HCT116 (cell line): ENCODE measurements around the gene STRC. TPM values are rescaled to one million over a fixed set of nuclear protein-coding genes. Genes with fewer than 3 reads are reported as not detected.
"Not testable (repeated sequence)": the region's sequence is repeated elsewhere in the genome, so short reads cannot be mapped to it uniquely, and the experiment has no call there.

Source experiments
- ATAC-seq: fragments of 200-7000 bp; cut with Tn5 transposase; 2 replicates; pipeline ENCODE4 v1.9.1; 2020; ENCODE audit warnings: mild to moderate bottlenecking, moderate library complexity
- BruUV-seq: library from RNA; stranded (reverse); fragments of 400-500 nt; replicated peaks from 2 replicates; lab custom pipeline; 2021; lab: Mats Ljungman, UMichigan
- CTCF ChIA-PET: fragments of 300-600 bp; sonication (Branson Sonifier 250); formaldehyde crosslinking; loops from one replicate; lab custom pipeline; 2021; ENCODE audit warnings: antibody characterized with exemption; lab: Charles Lee
- POLR2A ChIA-PET: fragments of 300-600, 350-600 bp; sonication (Branson Sonifier 250); formaldehyde crosslinking; loops from one replicate; lab custom pipeline; 2021; ENCODE audit warnings: antibody characterized with exemption; lab: Charles Lee
- RAD21 ChIA-PET, 2 experiments: fragments of 300-600 bp; sonication (Branson Sonifier 250); formaldehyde crosslinking; loops; one replicate each; lab custom pipeline; 2023; ENCODE audit warnings: low total read pairs in 2 of 2; ENCODE audit not compliant: uncharacterized antibody in 2 of 2, unreplicated experiment in 2 of 2, low non-redundant PET in 1 of 2; lab: Charles Lee
- DNase-seq: peaks from one replicate; pipeline ENCODE4 v3.0.0-alpha.2; 2010; ENCODE audit warnings: low read depth, low spot score
- H2AFZ ChIP-seq: fragments of 200-600 bp; shearing (Covaris generic), sonication (generic); 2 replicates; pipeline ENCODE4 v1.6.1; 2017; ENCODE audit warnings: low read depth, mixed run types, mixed read lengths, antibody characterized with exemption, low read length; ENCODE audit not compliant: poor library complexity, severe bottlenecking
- H3K27ac ChIP-seq: 2 replicates; pipeline ENCODE4 v1.5.1; 2012; ENCODE audit warnings: low read depth, low read length
- H3K27me3 ChIP-seq: fragments of 200-600 bp; sonication (generic); 2 replicates; pipeline ENCODE4 v1.6.1; 2016; ENCODE audit warnings: mixed run types, low read length, mixed read lengths; ENCODE audit not compliant: insufficient read depth
- H3K36me3 ChIP-seq, 2 experiments: fragments of 200-500 bp in 1 of 2; fragments of 200-600 bp in 1 of 2; sonication (Bioruptor generic) in 1 of 2; sonication (generic) in 1 of 2; 2 replicates each; pipeline versions ENCODE4 v1.5.1 to v1.6.1; 2014 to 2016; ENCODE audit warnings: low read length in 2 of 2, inconsistent platforms in 1 of 2, mixed read lengths in 1 of 2, mixed run types in 1 of 2; ENCODE audit not compliant: insufficient read depth in 2 of 2, control insufficient read depth in 1 of 2
- H3K4me1 ChIP-seq, 2 experiments: fragments of 200-600 bp in 1 of 2; sonication (generic) in 1 of 2; 2 replicates each; pipeline versions ENCODE4 v1.5.1 to v1.6.1; 2012 to 2017; ENCODE audit warnings: low read length in 2 of 2, inconsistent platforms in 1 of 2, mild to moderate bottlenecking in 1 of 2, mixed read lengths in 1 of 2, mixed run types in 1 of 2, moderate library complexity in 1 of 2; ENCODE audit not compliant: insufficient read depth in 2 of 2, control insufficient read depth in 1 of 2
- H3K4me2 ChIP-seq: fragments of 200-600 bp; sonication (generic); 2 replicates; pipeline ENCODE4 v1.6.1; 2017; ENCODE audit warnings: mixed run types, low read length, mixed read lengths
- H3K4me3 ChIP-seq, 2 experiments: fragments of 200-600 bp in 1 of 2; sonication (generic) in 1 of 2; replicated peaks in 1 of 2; 2 replicates each; pipeline ENCODE4 v1.5.1; 2011 to 2016; ENCODE audit warnings: low read length in 2 of 2, control low read depth in 1 of 2, low read depth in 1 of 2, mild to moderate bottlenecking in 1 of 2, mixed read lengths in 1 of 2, mixed run types in 1 of 2
- H3K79me2 ChIP-seq: fragments of 200-600 bp; sonication (generic); 2 replicates; pipeline ENCODE4 v1.6.1; 2017; ENCODE audit warnings: mild to moderate bottlenecking, mixed run types, low read length, moderate library complexity, mixed read lengths; ENCODE audit not compliant: insufficient read depth
- H3K9ac ChIP-seq: fragments of 200-600 bp; sonication (generic); 2 replicates; pipeline ENCODE4 v1.6.1; 2016; ENCODE audit warnings: low read length, mixed read lengths
- H3K9me2 ChIP-seq: fragments of 200-600 bp; sonication (generic), shearing (Covaris generic); 2 replicates; pipeline ENCODE4 v1.6.1; 2017; ENCODE audit warnings: mixed run types, mild to moderate bottlenecking, moderate library complexity; ENCODE audit not compliant: insufficient read depth
- H3K9me3 ChIP-seq, 2 experiments: fragments of 200-500 bp in 1 of 2; fragments of 200-600 bp in 1 of 2; sonication (Bioruptor generic) in 1 of 2; sonication (generic) in 1 of 2; 2 replicates each; pipeline ENCODE4 v1.6.1; 2014 to 2017; ENCODE audit warnings: low read length in 2 of 2, mixed read lengths in 2 of 2, inconsistent platforms in 1 of 2, low read depth in 1 of 2, mild to moderate bottlenecking in 1 of 2, mixed run types in 1 of 2, moderate library complexity in 1 of 2; ENCODE audit not compliant: control insufficient read depth in 1 of 2, insufficient read depth in 1 of 2
- H4K20me1 ChIP-seq: fragments of 200-600 bp; sonication (generic), shearing (Covaris generic); 2 replicates; pipeline ENCODE4 v1.6.1; 2017; ENCODE audit warnings: mixed run types, mild to moderate bottlenecking, moderate library complexity; ENCODE audit not compliant: insufficient read depth
- EZH2 ChIP-seq: fragments of 200-600 bp; sonication (generic); IDR thresholded peaks from 2 replicates; pipeline ENCODE4 v1.6.1; 2017; ENCODE audit warnings: antibody characterized with exemption, mixed run types
- YY1 ChIP-seq: IDR thresholded peaks from 2 replicates; pipeline ENCODE4 v1.6.1; 2011; ENCODE audit warnings: low read length, low read depth, moderate library complexity, mild to moderate bottlenecking; ENCODE audit not compliant: insufficient replicate concordance; ENCODE audit errors: extremely low read depth
- intact Hi-C: fragments of 100-400 bp; cut with micrococcal nuclease; formaldehyde crosslinking; loops from 2 replicates; pipeline ENCODE4 v1.10.0; 2022
- total RNA-seq: library from RNA; stranded (reverse); gene quantifications from one replicate; pipeline ENCODE4 v1.2.1, GENCODE V29; 2021; ENCODE audit not compliant: unreplicated experiment
- TF ChIP-seq, protein P1 (sequence below): IDR thresholded peaks from 2 replicates; pipeline ENCODE4 v1.6.1; 2012
- TF ChIP-seq, protein P2 (sequence below): IDR thresholded peaks from 2 replicates; pipeline ENCODE4 v1.6.1; 2012; ENCODE audit warnings: low read depth

The STRC gene
- total RNA-seq, 1 experiment from 2014 or later, result 0.91 TPM

DNA sequence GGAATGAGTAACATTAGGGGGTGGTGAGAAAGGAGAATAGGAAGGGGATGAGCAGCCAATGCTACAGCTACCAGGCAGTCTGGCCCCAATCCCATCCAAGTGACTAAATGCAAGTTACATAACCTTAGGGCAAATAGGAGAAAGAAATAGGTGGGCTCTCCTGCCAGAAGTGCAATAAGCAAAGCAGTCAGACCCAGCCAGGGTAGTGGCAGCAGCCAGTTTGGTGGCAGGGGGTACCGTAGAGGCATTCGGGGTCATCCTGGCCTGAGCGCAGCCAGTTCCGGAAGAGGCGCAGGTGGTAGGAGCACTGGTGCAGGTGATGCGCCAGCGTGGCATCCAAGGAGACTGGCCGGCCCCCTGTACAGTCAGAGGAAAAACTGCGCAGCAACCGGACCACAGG, 41.1 kb upstream of the STRC start:
- H3K79me2 ChIP-seq, H3K27me3 ChIP-seq, RAD21 ChIA-PET, H3K27ac ChIP-seq, H3K4me3 ChIP-seq, H3K9ac ChIP-seq, intact Hi-C loops, H3K4me1 ChIP-seq, ATAC-seq, BruUV-seq, DNase-seq, POLR2A ChIA-PET, H2AFZ ChIP-seq, H3K9me3 ChIP-seq, H4K20me1 ChIP-seq, H3K36me3 ChIP-seq, H3K4me2 ChIP-seq, CTCF ChIA-PET, H3K9me2 ChIP-seq: not testable (repeated sequence)

GRCh38 chr15:43649430-43649926, 30.9 kb upstream of the STRC start:
- intact Hi-C loops, H3K9me2 ChIP-seq, H3K36me3 ChIP-seq, H3K79me2 ChIP-seq, H3K9me3 ChIP-seq, H3K4me3 ChIP-seq, H3K27ac ChIP-seq, DNase-seq, ATAC-seq, H3K4me1 ChIP-seq, H4K20me1 ChIP-seq, H2AFZ ChIP-seq, CTCF ChIA-PET, H3K9ac ChIP-seq, RAD21 ChIA-PET, H3K27me3 ChIP-seq, BruUV-seq, POLR2A ChIA-PET, H3K4me2 ChIP-seq: not testable (repeated sequence)

DNA sequence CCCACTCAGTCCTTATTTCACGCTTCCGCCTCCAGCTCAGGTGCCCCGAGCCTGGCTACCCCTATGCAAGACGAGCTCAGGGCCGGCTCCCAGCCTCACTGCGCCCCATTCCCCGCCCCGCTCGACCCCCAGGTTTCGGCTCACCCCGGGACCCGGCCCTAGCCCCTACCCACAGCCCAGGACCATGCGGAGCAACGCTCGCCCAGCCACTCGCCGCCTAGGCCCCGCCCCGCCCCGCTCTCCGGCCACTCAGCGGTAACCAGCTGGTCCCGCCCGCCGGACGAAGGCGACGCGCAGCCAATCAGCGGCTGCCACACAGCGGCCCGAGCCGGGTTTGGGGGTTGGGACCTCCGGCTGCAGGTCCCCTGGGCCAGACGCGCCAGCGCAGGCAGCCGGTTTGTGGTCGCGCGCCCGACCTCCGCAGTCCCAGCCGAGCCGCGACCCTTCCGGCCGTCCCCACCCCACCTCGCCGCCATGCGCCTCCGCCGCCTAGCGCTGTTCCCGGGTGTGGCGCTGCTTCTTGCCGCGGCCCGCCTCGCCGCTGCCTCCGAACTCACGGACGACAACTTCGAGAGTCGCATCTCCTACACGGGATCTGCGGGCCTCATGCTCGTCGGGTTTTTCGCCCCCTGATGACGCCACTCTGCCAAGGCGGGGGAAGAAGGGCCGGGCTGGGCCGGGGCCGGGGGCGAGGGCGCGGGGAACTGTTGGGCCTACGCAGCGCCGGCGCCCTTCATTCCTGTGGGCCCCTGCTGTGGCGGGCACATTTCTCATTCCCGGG, 30.2 kb upstream of the STRC start, which contains the start of gene CATSPER2:
CATSPER2 (minus strand) TSS at position 196 of the 781 bp plus-strand sequence. CDS start 783 bp downstream, outside the sequence.
- ChIA-PET RAD21 (no interaction called here), CTCF (no interaction called here), POLR2A (no interaction called here)
- Histone ChIP-seq H2AFZ (no peak within 1 kb of the TSS), H3K9ac (no peak within 1 kb of the TSS), H3K9me2 (no peaks in the 10 kb centered on the region), H3K27me3 (no peaks in the 10 kb centered on the region), H3K4me2 (no peak within 1 kb of the TSS), H4K20me1 (no peaks in the 10 kb centered on the region), H3K4me1 (no peaks in the 10 kb centered on the region), H3K27ac (no peak within 1 kb of the TSS), H3K79me2 (no peaks in the 10 kb centered on the region), H3K9me3 (no peaks in the 10 kb centered on the region), H3K36me3 (no peaks in the 10 kb centered on the region; a peak in 1 of 4 replicates), H3K4me3 (no peak within 1 kb of the TSS)
- DNase-seq (no peak), ATAC-seq (peak; percentile 34; the same call in 1 of the 2 replicates)
- no TSS peak for BruUV-seq
- intact Hi-C loops, result no loop called here
- TF ChIP-seq, protein P1, sequence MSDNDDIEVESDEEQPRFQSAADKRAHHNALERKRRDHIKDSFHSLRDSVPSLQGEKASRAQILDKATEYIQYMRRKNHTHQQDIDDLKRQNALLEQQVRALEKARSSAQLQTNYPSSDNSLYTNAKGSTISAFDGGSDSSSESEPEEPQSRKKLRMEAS, result no peak
- TF ChIP-seq YY1 (no peak), EZH2 (no peak)
- TF ChIP-seq, protein P2, sequence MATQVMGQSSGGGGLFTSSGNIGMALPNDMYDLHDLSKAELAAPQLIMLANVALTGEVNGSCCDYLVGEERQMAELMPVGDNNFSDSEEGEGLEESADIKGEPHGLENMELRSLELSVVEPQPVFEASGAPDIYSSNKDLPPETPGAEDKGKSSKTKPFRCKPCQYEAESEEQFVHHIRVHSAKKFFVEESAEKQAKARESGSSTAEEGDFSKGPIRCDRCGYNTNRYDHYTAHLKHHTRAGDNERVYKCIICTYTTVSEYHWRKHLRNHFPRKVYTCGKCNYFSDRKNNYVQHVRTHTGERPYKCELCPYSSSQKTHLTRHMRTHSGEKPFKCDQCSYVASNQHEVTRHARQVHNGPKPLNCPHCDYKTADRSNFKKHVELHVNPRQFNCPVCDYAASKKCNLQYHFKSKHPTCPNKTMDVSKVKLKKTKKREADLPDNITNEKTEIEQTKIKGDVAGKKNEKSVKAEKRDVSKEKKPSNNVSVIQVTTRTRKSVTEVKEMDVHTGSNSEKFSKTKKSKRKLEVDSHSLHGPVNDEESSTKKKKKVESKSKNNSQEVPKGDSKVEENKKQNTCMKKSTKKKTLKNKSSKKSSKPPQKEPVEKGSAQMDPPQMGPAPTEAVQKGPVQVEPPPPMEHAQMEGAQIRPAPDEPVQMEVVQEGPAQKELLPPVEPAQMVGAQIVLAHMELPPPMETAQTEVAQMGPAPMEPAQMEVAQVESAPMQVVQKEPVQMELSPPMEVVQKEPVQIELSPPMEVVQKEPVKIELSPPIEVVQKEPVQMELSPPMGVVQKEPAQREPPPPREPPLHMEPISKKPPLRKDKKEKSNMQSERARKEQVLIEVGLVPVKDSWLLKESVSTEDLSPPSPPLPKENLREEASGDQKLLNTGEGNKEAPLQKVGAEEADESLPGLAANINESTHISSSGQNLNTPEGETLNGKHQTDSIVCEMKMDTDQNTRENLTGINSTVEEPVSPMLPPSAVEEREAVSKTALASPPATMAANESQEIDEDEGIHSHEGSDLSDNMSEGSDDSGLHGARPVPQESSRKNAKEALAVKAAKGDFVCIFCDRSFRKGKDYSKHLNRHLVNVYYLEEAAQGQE, result no peak
